GM21360 (cell line): ENCODE results near the gene FMN1.

ENCODE experiments used
- ATAC-seq: cut with Tn5 transposase; IDR thresholded peaks from one replicate; pipeline ENCODE4 v1.9.1; 2021; ENCODE audit warnings: mild to moderate bottlenecking, moderate library complexity; ENCODE audit not compliant: unreplicated experiment

FMN1 gene

DNA sequence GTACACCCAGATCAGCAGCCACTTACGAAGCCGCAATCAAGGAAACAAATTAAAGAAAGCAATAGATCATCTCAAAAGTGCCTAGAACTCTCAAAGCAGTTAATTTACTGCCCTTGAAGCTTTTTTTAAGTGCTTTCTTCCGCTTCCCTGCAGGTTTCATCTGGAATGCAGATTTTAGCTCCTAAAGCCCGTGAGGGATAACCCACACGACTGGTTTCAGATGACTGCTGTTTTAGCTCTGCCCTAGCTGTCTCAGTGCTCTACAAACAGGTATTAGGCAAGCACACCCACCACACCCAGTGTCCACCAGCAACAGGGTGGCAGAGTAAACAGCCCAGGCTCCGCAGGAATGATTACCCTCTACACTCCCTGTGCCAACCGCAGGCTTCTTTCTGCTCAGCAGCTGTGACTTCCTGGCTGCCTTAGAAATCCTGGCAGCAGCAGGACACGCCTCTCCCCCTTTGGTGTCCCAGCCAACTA lies 126.0 kb downstream of the FMN1 start:
- ATAC-seq = no peak

DNA sequence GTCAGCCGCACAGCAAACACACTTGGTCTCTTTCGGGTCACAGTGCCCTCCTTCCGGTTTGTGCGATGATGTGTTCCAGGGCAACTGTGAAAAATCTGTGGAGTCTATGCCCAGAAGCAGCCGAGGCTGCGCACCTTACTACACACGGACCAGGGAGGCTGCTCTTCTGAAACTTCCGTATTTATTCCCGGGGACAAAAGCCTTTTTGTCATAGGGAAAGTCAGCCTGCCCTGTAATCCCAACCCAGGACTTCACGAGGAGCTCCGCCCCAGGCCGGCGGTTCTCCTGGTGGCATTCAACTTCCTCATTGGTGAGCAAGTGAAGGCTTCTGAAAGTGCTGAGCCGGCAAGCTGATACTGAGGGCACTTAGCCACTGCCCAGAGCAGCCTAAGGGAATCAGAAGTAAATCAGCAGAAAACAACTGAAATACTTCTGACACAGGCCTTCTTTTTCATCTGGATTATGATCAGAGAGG lies 126.5 kb downstream of the FMN1 start:
- ATAC-seq = no peak

- no peak for ATAC-seq
Measured at GRCh38 chr15:33067456-33067855, 127.1 kb downstream of the FMN1 start.

- no peak for ATAC-seq
Measured at GRCh38 chr15:33066584-33066983, 127.9 kb downstream of the FMN1 start.

- no peak for ATAC-seq
Measured at GRCh38 chr15:33064878-33065277, 129.6 kb downstream of the FMN1 start.

- ATAC-seq = no peak
Measured at GRCh38 chr15:33059184-33059583, 135.3 kb downstream of the FMN1 start.

DNA sequence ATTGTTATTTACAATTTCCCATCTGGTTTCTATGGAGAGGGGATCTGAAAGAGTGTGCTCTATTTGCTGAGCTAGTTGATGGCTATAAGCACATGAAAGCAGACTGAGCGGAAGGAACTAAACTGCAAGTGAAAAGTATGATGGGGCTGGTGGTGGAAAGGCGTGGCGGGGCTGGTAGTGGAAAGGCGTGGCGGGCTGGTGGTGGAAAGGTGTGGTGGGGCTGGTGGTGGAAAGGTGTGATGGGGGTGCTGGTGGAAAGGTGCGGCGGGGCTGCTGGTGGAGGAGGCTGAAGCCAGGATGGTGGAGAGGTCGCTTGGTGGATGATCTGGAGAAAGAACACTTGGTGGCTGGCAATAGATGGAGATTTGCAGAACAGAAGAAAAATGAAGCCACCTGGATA lies 136.7 kb downstream of the FMN1 start:
- ATAC-seq = no peak

DNA sequence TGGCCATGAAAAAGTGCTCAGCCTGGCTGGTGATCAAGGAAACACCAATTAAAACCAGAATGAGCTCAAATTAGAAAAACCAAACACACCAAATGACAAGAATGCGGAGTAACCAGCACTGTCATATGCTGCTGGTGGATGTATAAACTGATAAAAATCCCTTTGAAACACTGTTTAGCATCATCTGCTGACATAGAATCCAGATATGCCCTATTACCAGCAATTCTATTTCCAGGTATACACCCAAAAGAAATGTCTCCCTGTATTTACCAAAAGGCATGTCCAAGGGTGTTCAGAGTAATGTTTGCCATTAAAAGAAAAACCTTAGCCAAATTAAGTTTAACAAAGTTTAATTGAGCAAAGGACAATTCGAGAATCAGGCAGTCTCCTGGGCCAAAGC lies 138.6 kb downstream of the FMN1 start:
- no peak for ATAC-seq

GRCh38 chr15:33051528-33051927 lies 143.0 kb downstream of the FMN1 start:
- no peak for ATAC-seq

DNA sequence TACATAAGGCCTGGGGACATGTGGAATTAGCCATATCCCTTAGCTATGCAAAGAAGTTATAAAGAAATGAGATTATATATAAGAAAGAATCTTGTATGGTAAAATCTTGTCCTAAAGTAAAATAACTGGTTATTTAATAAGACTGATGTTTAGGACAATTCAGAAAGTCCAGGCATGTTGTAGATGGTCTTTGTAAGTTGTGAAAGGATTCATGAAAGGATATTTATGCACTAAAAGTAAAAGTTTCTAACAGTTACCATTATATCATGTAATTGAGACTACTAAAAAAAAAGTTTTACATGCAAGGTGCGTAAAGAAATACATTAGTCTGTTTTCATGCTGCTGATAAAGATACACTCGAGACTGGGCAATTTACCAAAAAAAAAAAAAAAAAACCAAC lies 146.3 kb downstream of the FMN1 start:
- no peak for ATAC-seq

DNA sequence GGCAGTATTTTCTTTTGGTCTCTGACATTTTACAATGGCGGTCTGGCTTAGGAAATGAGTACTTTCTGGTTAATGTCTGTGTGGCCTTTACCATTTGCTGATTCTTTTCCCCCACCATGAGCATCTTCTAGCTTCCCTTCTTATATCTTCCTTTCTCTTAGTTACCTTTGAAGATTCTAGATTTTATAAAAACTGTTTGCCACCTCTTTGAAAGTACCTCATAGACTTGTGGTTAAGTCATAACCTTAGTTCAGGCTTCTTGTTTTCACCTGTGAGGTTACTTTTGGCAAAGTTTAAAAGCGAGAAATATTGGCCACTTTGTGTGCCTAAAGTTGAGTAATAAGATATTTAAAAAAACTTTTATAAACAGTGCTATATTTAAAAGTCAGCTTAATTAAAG lies 147.4 kb downstream of the FMN1 start:
- ATAC-seq = no peak

DNA sequence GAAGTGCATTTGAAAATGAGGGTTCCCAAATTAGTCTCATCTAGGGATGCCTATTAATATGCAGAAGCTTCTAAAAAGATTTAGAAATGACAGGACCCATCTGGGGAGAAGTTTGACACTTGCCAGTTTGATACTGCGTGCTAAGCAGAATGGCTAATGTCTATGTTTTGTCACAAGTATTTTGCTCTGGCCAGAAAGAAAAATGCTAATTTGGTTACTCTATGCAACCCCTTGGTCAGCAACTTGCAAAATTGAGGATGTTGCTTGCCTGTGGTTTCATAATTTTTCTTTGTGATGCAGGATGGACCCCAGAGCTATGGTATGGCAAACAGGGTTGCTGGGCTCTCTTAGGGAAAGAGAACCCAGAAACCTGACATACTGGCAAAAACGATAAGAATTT lies 148.2 kb downstream of the FMN1 start:
- ATAC-seq = no peak

DNA sequence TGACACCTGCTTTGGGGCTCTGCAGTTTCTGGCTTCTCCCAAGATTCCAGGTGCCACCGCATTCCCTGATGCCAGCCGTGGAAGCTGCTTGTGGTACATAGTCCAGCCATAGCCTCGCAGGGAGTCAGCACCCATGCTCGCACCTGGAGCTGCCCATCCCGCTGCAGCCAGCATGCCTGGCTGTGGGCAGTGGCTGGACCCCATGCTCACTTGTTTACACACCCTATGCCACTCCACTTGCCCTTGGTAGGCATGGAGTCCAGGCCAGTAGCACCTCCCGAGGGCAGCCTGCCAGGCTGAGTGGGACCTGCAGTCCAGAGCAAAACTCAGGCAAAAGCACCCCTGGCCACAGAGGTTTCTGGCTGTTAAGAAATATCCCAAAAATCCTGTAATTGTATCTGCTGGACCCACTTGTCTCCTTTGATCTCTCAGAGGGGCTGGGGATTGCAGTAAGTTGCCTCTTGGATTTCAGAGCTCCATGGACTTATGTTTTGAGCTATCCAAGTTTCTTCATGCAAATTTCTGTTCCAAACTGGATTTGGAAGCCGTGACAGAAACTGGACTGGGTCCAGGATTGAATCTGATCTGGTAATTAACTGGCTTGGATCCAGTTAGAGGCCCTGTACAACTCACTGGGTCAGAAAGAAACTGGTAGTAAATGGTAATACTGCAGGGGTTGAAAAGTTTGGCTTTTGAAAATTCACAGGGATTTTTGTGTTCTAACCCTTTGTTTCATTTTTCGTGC lies 149.3 kb downstream of the FMN1 start:
- no peak for ATAC-seq

GRCh38 chr15:33044598-33044997 lies 149.9 kb downstream of the FMN1 start:
- no peak for ATAC-seq

GRCh38 chr15:33043636-33044035 lies 150.9 kb downstream of the FMN1 start:
- no peak for ATAC-seq

- no peak for ATAC-seq
Measured at GRCh38 chr15:33040496-33040895, 154.0 kb downstream of the FMN1 start.

DNA sequence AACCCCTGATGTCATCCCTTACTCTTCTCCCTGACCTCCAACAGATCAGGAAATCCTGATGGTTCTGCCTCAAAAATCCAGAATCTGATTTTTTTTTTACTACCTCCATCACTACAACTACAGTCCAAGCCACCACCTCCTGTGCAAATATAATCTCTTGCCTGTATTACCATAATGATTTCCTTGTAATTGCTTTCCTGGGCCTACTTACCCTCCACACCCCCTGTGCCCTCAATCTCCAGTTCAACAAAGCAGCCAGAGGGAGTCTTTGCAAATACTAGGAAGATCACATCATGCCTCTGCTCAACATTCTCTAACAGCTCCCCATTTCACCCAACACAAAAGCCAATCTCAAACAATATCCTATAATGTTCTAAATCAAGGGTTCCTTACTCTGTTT lies 159.9 kb downstream of the FMN1 start:
- ATAC-seq = no peak

- ATAC-seq = no peak
Measured at GRCh38 chr15:33032053-33032452, 162.5 kb downstream of the FMN1 start.

DNA sequence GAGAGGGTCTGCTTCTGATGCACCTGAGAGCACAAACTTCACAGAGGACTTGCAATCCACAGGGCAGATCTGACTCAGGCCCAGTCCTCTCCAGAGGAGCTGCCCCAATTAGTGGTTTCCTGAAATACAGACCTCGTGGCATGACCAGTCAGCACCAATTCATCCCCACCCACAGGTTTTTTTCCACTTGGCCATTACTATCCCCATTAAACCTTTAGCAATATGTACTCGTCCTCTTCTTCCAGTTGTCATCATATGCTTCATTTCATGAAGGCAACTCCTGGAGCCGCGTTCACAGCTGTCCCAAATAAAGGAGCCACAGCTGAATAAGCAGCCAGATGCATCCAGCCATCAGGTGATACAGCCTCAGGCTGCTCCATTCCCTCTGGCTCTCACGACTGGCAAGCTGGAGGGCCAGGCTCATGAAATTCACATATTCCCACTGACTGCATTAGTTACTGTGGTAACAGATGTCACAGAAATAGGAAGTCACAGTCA lies 163.1 kb downstream of the FMN1 start:
- no peak for ATAC-seq

DNA sequence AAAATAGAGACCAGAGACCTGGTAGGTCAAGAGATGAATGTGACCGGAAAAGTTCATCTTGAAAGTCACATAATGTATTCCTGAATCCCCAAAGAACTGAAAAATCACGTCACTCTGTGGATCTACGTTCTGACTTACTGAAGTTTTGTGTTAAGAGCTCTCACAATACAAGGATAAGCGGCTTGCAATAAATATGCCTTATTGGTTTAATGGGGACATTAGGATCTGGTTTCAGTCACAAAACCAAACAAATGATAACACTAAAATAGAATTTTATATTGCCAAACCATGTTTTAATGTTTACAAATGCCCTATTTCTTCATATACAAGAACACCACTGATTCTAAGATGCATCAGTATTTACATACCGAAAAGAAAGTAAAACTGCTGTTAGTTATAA lies 164.2 kb downstream of the FMN1 start:
- ATAC-seq = no peak

DNA sequence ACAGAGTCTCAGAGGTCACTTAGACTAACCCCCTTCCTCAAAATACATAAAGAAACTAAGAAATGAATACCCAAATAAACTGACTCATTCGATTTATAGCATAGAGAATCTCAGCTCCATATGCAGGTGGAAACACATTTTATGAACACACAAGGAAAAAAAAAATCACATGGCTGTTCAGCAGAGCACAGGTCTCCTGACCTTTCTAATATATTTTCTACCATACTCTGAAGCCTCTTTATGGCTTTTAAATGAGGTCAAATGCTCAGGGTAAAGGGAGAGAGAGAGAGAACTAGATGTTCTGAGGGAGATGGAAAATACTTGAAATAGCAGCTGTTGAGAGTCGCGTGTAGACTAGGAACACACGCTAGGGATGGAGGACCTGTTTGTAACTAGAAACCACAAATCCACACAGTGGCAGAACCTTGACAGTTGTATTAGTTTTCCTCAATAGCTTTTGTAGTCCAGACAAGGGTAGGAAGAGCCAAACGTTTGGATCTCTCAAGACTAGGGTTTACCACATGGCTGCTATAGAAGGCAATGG lies 165.3 kb downstream of the FMN1 start:
- no peak for ATAC-seq

DNA sequence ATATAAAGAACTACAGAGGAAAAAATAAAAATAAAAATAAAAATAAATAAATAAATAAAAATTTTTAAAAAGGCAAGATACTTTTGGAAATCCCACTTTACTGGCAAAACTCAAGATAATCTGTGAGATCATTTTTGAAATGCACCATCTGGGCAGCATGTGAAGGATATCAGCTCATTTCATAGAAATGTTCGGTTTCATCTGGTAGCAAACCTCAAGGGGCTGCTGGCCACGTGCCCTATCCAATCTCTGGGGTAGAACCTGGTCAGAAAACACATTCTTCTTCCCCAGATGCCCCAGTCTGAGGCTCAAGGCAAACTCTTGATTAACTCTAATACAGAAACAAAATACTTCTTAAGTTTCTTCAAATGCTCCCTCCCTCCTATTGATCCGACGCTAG lies 166.0 kb downstream of the FMN1 start:
- ATAC-seq = no peak
